Measurements from ENCODE around the gene RUFY3. TPM values are rescaled to one million over a fixed set of nuclear protein-coding genes. Genes with fewer than 3 reads are reported as not detected.

Gene RUFY3
- total and polyA plus RNA-seq, 2 experiments from 2014 or later: 28.1 to 43.7 TPM

- H3K36me3 ChIP-seq: peaks cover 80% of the 10 kb centered on the region
- no peaks in the 10 kb centered on the region for H3K4me1 ChIP-seq (ENCODE audit: low read depth)
- no peak for TF ChIP-seq CTCF (IDR thresholded peaks at IDR 0.05; ENCODE audit: low read depth, low read length)
- no peak for DNase-seq (ENCODE audit: low read depth in 1 of 2, low spot score in 1 of 2)
- no peak overlapping the region for H3K4me3 ChIP-seq
- H3K27ac ChIP-seq: no peak overlapping the region
- H3K9me3 ChIP-seq (ENCODE audit: low read depth): no peaks in the 10 kb centered on the region
- H3K27me3 ChIP-seq: no peaks in the 10 kb centered on the region
Measured at GRCh38 chr4:70829492-70829891, 107.7 kb downstream of the RUFY3 start.

- TF ChIP-seq CTCF (IDR thresholded peaks at IDR 0.05; ENCODE audit: low read depth, low read length): no peak
- Histone ChIP-seq H3K27me3 (no peaks in the 10 kb centered on the region), H3K4me3 (no peak overlapping the region), H3K36me3 (peaks cover 81% of the 10 kb centered on the region), H3K4me1 (ENCODE audit: low read depth) (no peaks in the 10 kb centered on the region), H3K9me3 (ENCODE audit: low read depth) (no peaks in the 10 kb centered on the region), H3K27ac (no peak overlapping the region)
- DNase-seq (ENCODE audit: low read depth in 1 of 2, low spot score in 1 of 2): no peak
Measured at GRCh38 chr4:70830054-70830453, 108.3 kb downstream of the RUFY3 start.

GRCh38 chr4:70831293-70831692 lies 109.5 kb downstream of the RUFY3 start:
- peaks cover 74% of the 10 kb centered on the region for H3K36me3 ChIP-seq
- DNase-seq (ENCODE audit: low read depth in 1 of 2, low spot score in 1 of 2): no peak
- no peak for TF ChIP-seq CTCF (IDR thresholded peaks at IDR 0.05; ENCODE audit: low read depth, low read length)

GRCh38 chr4:70833675-70834074 lies 111.9 kb downstream of the RUFY3 start:
- H3K4me1 ChIP-seq (ENCODE audit: low read depth): peaks cover 10% of the 10 kb centered on the region

More at GRCh38 chr4:70831293-70831692, 109.5 kb downstream of the RUFY3 start:
- H3K4me3 ChIP-seq: no peak overlapping the region
- no peaks in the 10 kb centered on the region for H3K27me3 ChIP-seq
- no peaks in the 10 kb centered on the region for H3K9me3 ChIP-seq (ENCODE audit: low read depth)
- H3K27ac ChIP-seq: no peak overlapping the region
- peaks cover under 1% of the 10 kb centered on the region for H3K4me1 ChIP-seq (ENCODE audit: low read depth)

GRCh38 chr4:70836081-70836480 lies 114.3 kb downstream of the RUFY3 start:
- Histone ChIP-seq H3K9me3 (ENCODE audit: low read depth) (no peaks in the 10 kb centered on the region), H3K36me3 (peaks cover 35% of the 10 kb centered on the region), H3K4me1 (ENCODE audit: low read depth) (peaks cover 10% of the 10 kb centered on the region), H3K27ac (no peak overlapping the region), H3K27me3 (peaks cover 3% of the 10 kb centered on the region), H3K4me3 (no peak overlapping the region)
- DNase-seq (ENCODE audit: low read depth in 1 of 2, low spot score in 1 of 2): no peak
- TF ChIP-seq CTCF (IDR thresholded peaks at IDR 0.05; ENCODE audit: low read depth, low read length): no peak

More at GRCh38 chr4:70833675-70834074, 111.9 kb downstream of the RUFY3 start:
- no peak overlapping the region for H3K4me3 ChIP-seq
- no peaks in the 10 kb centered on the region for H3K9me3 ChIP-seq (ENCODE audit: low read depth)
- H3K27me3 ChIP-seq: no peaks in the 10 kb centered on the region
- TF ChIP-seq CTCF (IDR thresholded peaks at IDR 0.05; ENCODE audit: low read depth, low read length): no peak
- no peak overlapping the region for H3K27ac ChIP-seq
- H3K36me3 ChIP-seq: peaks cover 53% of the 10 kb centered on the region
- DNase-seq (ENCODE audit: low read depth in 1 of 2, low spot score in 1 of 2): no peak

- Histone ChIP-seq H3K27ac (peak overlapping the region; percentile 95), H3K27me3 (peaks cover 3% of the 10 kb centered on the region), H3K36me3 (peaks cover 16% of the 10 kb centered on the region), H3K4me3 (peak overlapping the region; percentile 96), H3K4me1 (ENCODE audit: low read depth) (peaks cover 10% of the 10 kb centered on the region), H3K9me3 (ENCODE audit: low read depth) (no peaks in the 10 kb centered on the region)
- no peak for TF ChIP-seq CTCF (IDR thresholded peaks at IDR 0.05; ENCODE audit: low read depth, low read length)
- peak in 1 of 2 donors; percentile 23 for DNase-seq (ENCODE audit: low read depth in 1 of 2, low spot score in 1 of 2)
Measured at GRCh38 chr4:70838204-70838603, 116.4 kb downstream of the RUFY3 start.

Measured in cardiac muscle cell (in vitro differentiated cells and primary cell).